ENCODE measurements around the gene GGT6.
"Not testable (repeated sequence)": the region's sequence is repeated elsewhere in the genome, so short reads cannot be mapped to it uniquely, and the experiment has no call there.

GGT6 gene

DNA sequence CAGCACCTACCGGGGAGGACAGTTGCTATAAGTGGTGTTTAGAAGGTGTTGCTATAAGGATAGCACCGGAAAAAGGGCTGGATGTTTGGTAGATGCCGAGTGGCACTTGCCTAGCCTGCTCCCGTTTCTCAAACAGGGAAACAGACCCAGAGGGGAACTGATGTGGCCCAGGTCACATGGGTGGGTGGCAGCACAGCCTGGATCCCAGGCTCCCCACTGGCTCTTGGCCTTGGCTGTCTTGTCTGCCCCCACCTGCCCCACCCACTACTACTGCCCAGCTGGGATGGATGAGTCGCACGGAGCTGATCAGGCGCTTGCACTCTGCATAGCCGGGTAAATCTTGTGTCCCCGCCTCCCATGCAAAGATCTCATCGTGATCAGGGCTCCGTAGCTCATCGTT is 31.2 kb upstream of the GGT6 start:
- DNase-seq, result no peak

DNA sequence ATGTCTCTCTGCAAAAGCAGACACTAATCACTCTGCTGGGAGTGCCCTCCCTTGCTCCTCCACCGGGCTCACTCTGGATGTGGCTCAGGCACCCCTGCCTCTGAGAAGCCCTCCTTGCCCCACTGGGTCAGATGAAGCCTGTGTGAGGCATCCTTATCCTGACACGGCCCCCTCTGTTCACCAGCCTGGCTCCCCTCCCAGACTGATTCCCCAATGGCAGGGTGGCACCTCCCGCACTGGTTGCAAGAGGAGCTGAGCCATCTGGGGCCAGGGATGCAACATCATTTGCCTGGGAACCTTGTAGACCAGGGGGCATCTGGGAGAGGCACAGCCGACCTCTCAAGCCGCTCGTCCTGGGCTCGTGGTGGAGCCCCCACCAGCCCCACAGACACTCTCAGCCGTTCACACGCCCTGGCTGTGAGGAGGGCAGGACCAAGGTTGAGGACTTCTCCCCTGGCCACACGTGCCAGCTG is 30.6 kb upstream of the GGT6 start:
- DNase-seq, result no peak

DNA sequence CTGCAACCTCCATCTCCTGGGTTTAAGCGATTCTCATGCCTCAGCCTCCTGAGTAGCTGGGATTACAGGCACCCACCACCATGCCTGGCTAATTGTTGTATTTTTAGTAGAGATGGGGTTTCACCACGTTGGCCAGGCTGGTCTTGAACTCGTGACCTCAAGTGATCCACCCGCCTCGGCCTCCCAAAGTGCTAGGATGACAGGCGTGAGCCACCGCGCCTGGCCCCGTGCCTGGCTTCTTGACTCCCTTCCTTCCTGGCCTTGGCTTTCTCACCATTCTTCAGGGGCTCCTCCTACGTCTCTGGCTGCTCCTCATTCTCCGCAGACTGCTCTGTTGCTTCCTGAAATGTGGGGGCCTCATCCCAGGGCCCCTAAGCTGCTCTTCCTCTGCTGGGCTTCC is 29.7 kb upstream of the GGT6 start:
- not testable (repeated sequence) for DNase-seq

DNA sequence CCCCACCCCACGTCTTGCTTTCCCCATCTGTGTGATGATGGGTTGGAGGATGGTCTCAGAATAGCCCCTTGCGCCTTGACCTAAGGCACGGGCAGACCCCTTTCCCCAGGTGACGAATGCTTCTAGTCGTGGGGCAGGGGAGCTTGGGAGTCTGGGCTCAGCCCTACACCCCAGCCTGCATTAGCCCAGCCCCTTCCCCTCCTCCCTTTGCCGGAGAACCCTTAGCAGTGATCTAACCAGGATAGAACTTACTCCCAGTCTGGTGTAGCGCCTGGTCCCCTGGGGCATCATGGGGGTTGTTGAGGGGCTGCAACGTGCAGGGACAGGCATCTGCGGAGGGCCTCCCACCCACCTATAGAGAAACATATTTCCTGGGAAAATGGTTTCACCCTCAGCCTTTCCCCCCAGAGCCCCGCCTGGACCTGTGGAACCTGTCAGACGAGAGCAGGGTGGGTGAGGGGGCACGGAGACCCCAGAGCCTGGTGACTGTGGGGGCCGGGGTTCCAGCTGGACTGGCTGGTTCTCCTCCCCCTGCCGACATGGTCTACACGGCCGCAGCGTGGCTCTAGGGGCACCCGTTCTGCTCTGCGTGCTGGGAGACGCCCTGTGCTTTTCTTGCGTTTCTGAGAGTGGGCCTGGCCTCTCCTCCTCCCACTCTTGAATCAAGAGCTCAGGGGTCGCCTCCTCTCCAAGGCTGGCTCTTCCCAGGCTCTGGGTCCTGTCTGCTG is 28.7 kb upstream of the GGT6 start:
- DNase-seq, result no peak

DNA sequence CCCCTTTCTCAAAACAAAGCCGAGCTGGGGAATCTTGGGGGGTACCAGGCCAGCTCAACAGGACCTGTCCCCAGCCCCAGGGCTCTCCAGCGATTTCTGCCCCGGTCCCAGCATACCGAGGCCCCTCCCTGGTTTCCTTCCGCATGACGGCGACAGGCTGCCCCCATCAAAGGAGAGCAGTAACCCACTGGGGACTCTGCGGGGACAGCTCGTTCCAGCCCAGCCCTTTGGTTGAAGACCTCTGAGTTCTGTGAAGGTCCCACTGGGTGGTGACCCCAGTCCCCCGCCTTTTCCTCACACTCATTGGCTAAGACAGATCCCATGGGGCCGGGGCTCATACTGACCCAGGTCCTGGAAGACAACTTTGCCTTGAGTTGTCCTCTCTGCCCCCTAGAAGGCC is 28.0 kb upstream of the GGT6 start:
- no peak for DNase-seq

DNA sequence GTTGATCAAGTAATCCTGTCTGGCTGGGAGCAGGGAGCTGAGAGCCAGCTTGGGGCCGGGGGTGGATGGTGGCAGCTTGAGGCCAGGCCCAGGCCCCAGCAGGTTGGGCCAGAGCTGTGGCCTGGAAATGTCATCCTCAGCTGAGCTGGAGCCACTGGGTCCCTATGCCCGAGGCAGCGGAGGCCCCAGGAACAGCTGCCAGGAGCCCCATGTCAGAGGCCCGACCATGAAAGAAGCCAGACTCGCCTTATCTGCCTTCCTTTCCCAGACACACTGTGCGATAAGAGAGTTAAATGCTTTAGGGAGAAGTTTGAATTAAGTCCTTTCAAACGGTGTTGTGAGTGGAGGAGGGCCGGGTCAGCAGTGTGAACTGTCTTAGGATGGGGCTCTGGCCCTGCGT is 27.4 kb upstream of the GGT6 start:
- DNase-seq, result no peak

DNA sequence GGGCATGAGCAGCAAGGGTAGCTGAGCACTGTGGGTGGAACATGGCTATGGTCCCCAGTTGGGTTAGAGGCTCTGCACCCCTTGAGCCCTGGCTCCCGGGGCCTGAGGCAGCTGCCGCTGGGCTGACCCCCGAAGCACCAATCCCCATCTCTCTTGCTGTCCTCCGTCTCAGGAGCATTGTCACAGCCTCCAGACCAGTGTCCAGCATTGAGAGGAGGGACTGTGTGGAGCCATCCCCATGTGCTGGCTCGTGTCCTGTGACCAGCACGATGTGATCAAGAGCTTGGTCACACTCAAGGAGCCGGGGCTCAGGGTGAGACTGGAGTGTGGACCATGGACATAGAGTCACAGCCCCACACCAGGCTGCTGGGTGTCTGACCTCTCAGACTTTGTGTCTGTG is 26.8 kb upstream of the GGT6 start:
- no peak for DNase-seq

DNA sequence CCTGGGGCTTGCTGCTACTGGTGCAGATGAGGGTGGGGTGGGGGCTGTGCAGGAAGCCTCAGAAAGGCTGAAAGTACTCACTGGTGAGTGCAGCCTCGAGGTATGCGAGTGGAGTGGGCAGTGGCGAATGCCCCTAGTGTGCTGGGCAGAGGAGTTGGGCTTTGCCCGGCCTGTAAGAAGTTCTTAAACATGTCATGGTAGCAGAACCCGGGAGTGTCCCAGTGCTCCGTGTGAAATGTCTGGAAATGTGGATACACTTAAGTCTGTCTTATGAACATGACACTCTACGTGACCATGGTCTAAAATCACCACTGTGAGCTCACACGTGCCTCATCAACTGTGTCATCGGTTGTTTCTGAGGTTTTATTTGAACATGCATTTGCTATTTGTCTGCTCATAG is 25.7 kb upstream of the GGT6 start:
- no peak for DNase-seq

DNA sequence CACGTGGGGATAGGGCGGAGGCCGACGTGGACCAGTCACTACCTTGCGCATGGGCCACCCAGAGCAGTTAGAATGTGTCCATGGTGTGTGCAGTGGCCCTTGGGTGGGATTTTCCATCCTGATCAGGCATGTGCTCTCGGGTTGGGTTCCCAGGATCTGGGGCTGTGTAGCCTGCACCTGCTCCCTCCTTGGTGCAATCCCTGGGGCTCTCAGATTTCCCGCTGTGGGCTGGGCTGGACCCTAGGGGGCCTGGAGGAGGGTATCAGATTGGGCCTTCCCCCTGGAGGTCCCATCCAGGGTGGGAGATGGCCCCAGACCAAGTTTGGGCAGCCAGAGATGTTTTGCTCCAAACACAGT is 25.2 kb upstream of the GGT6 start:
- no peak for DNase-seq

DNA sequence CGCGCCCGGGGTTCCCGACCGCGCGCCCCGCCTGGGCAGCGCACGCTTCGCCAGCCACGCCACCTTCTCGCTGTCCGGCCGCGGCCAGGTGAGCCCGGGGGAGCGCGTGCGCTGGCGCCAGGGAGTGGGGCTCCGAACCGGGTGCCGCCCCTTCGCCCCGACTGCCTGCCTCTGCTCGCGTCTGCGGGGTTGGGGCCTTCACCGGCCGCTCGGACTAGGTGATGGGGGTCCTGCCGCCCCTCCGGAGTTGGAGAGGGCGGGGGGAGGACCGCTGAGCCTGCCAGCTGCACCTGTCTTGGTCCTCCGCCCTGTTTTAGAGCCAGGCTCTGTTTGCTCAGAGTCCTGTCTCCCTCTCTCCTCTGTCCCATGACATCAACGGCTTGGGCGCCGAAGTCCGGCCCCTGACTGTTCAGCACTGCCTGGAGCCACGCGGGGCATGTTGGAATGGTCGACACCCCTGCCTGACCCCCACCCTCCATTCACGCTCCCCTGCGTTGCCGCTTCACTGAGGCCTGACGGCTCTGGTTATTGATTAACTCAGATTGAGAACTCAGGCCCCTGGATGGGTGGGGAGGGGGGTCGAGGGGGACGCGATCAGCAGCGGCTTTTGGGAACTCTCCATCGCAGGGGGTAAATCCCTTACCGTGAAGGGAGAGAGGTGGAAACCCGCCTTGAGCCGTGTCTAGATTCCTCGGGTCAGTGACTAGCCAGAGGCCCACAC is 24.7 kb upstream of the GGT6 start:
- DNase-seq, result no peak

DNA sequence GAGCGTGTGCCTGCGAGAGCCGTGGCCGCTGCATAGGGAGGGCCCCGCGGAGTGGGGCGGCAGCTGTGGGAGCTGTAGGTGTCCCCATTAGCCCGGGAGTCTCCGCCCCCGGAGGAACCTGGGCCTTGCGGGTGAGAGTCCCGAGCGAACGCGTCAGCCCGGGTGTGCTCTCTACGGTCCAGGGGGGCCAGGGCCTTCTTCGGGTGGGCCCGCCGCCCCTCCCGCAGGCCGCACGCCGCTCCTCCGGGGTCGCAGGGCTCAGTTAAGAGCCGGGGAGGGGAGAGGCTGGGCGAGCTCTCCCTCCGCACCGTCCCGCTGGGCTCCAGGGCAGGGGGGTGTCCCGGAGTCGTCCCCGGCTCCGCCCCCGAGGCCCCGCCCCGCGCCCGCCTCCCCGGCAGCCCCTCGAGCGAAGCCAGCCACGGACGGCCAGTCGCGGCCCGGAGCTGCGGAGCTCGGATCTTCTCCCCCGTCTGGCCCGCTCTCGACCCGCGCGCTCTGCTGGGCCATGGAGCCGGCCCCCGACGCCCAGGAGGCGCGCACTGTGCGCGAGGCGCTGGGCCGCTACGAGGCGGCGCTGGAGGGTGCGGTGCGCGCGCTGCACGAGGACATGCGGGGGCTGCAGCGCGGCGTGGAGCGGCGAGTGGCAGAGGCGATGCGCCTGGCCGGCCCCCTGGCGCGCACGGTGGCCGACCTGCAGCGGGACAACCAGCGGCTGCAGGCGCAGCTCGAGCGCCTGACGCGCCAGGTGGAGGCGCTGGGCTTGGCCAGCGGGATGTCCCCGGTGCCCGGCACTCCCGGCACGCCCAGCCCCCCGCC is 23.9 kb upstream of the GGT6 start, which contains the start of gene SMTNL2:
Gene SMTNL2 (plus strand): TSS at position 429 of the 816 bp plus-strand sequence. CDS start 77 bp downstream, at position 506.
- no peak for DNase-seq

DNA sequence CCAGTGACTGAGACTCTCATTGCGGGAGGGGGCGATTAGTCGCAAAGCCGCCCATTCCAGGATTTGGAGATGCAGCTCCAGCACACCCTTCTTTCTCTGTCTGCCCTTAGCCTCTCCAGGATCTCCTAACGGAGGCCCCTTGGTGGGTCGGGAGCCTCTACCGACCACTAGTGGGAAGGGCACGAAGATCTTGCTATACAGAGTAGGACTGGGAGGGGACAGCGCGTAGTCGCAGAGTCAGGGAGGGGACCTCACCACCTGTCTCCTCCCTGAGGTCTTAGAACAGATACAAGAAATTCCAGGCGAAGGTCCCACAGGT is 23.4 kb upstream of the GGT6 start:
- DNase-seq, result no peak

DNA sequence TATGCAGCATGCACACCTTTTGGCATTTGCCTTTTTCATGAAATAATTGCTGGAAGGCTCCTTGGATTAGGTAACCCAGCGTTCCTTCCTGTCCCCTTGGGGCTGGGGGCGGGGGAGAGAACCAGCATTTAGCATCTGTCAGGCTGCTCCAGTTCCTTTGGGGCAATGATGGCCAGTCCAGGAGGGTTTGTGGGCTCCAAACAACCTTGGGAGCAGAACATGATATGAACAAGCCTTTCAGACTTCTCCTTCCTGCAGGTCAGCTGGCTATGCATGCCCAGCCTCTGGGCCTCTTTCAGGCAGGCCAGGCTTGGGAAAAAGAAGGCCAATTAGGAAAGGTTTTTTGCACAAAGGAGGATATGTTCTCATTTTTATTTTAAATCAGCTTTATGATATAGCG is 22.8 kb upstream of the GGT6 start:
- no peak for DNase-seq

DNA sequence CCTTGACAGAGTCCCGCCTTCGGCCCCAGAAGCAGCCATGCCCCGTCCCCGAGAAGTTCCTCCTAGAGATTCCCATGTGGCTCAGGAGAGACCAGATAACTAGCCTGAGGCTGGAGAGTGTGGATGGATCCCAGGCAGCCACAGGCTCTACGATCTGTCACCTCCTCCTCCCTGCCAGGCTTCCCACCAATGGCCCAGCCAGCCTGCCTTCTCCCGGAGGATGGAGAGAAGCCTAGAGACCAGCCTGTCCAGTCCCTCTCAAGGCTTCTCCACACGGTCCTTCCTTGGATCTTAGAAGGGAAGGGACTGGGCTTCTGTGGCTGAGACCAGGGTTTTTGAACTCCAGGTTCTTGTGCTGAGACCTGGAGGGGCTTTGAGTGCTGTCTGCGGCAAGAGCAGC is 22.3 kb upstream of the GGT6 start:
- DNase-seq, result no peak

DNA sequence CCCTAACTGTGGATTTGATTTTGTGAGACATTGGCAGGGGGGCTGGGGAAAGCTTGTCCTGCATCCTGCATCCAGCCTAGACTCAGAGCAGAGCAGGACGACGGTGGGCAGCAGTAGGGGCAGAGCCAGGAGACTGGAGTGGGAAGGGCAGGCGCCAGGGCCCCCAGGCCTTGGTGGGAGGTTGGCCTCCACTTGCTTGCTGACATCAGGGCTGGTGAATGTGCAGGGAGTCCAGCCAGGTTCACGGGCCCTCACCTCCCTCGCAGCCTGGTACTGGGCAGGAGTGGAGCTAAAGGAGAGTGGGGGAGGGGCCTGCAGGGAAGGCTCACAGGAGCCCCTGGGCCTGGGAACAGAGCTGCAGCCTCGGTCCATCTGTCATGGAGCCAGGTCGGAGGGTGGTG is 21.7 kb upstream of the GGT6 start:
- no peak for DNase-seq

DNA sequence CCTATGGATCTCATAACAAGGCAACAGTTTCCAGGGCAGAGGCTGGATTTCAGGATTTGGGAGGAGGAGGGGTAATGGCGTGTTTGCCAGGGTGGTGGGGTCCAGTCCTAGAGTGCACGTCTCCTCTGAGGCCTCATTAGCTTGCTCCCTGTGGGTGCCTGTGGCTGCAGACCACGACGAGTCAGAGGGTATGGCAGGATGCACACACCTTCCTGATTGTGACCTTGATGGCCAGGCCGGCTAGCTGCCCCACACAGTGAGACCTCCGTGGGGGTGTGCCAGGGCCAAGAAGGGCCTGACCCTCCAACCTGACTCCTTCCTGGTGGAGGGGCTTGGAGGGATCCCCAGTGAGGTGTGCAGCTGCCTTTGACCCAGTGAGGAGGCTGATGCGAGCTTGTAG is 19.9 kb upstream of the GGT6 start:
- DNase-seq, result no peak

DNA sequence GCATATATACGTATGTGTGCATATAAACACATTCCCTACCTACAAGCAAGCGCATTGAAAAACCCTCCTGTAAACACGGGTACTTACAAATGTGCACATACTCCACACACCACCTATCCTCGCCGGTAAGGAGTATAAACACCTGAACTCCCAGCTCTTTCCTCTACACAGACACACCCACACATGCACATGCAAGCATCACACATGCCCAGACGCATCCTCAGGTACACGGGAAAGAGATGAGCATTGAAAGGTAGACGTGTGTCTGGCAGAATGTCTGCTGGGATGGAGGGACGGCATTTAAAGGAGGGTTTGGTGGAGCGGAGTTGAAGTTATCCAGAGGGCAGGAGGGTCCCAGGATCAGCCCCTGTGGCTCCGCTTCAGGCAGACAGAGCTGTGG is 19.3 kb upstream of the GGT6 start:
- DNase-seq, result no peak

DNA sequence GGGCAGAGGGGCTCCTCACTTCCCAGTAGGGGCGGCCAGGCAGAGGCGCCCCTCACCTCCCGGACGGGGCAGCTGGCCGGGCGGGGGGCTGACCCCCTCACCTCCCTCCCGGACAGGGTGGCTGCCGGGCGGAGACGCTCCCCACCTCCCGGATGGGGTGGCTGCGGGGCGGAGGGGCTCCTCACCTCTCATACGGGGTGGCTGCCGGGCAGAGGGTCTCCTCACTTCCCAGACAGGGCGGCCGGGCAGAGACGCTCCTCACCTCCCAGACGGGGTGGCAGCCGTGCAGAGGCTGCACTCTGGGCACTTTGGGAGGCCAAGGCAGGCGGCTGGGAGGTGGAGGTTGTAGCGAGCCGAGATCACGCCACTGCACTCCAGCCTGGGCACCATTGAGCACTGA is 18.0 kb upstream of the GGT6 start:
- not testable (repeated sequence) for DNase-seq

DNA sequence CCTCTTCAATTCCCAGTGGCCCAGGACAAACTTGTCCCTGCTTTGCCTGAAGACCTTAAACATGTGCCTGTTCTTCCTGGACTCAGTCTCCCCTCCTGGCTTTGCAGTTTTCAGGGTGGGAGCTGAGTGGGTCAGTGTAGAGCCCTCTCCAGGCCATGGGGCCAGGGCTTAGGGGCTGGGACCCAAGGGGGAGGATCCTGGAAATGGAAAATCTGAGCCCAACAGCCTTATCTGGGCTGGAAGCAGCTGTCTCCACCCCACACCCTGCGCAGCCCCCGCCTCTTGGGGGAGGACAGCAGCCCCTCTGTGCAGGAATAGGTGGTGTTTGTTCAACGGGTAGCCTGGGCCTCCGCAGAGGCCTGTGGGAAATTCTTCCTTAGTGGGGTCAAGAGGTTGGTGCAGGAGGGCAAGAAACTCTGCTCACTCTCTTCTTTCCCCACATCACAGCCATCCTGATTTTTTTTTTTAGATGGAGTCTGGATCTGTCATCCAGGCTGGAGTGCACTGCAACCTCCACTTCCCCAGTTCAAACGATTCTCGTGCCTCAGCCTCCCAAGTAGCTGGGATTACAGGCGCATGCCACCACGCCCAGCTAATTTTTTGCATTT is 17.1 kb upstream of the GGT6 start:
- DNase-seq, result no peak

DNA sequence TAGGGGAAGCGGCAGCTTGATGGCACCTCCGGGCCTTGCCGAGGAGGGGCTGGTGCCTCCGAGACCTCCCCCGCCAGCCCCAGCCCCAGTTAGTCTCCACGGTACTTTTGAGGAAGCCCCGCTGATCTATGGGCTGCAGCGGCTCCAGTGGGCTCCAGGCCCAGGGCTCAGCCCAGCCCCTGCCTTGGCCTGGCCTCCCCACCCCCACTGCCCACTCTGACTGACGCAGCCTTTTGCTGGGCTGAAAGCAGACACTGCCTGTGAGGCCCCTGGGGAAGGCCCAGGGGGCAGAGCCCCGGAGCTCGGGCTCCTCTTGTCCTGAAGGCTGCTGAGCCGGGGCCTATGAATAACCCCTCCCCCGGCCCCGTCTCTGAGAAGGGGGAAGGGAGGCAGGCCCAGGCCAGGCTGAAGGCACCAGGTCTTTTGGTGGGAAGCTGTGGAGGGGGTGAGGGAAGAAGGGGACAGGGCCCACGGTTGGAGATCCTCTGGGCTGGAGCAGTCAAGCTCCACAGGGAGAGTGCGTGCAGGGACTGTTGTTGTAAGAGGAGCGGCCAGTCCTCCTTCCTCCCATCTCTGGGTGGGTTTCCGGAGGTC is 16.4 kb upstream of the GGT6 start:
- no peak for DNase-seq

DNA sequence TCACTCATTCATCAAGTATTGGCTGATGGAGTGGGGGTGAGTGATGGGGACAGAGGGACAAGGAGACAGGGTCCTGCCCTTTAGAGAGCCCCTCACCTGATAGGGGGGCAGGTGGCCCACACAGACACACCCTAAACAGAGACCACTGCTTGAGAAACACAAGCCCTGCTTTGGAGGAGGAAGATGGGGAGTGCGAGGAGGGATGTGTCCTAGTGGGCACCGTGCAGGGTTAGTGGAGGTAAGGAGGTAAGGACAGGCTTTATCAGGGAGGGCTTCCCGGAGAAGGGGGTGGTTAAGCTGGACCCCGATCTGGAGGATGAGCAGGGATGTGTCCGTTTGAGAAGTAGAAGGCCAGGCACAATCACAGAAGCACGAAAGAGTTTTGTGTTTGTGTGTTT is 15.8 kb upstream of the GGT6 start:
- DNase-seq, result no peak

DNA sequence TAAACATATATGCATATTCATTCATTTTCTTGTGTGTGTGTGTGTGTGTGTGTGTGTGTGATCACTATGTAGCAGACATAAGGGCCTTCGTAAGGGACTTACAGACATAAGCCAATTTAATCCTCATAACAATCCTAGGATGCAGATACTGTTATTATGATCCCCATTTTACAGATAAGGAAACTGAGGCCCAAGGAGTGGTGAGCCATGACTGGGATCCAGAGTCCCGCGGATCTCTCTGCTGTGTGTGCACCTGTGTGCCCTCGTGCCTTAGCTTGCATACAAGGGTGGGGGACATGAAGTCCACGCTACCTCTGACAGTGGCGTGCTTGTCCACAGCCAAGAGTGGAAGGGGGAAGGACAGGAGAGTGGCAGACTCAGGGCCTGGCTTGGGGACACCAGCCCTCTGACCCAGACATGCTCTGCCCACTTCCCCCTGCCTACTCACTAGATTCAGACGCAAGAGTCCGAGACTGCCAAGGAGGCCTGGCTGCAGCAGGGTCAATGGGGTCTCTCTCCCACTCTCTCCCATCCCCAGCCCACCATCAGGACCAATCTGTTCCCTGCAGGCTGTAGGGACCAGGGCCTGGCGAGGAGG is 14.2 kb upstream of the GGT6 start:
- no peak for DNase-seq

DNA sequence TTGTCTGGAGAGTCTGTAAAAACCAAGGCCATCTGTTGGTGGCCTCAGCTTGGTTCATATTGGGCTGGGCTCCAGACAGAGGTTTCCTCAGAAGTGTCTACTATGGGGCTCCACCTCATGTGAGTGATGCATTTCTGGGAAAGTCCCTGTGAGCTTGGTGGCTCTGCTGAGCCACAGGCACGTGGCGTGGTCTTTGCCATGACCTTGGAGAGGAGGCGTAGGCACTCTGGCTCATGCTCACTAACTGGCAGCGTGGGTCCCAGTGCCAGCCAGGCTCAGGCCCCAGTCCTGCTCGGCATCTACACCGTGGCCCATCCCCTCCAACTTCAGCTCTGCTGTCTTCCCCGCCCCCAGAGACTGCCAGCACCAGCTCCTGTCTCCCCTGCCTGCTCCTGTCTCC is 13.3 kb upstream of the GGT6 start:
- DNase-seq, result no peak
